K562 (cell line): Measurements from ENCODE around the gene VSIG10. TPM values are rescaled to one million over a fixed set of nuclear protein-coding genes. Genes with fewer than 3 reads are reported as not detected.

Source experiments
- ATAC-seq: fragments of 200-7000 bp; cut with Tn5 transposase; 3 replicates; pipeline ENCODE4 v1.9.1; 2020; ENCODE audit warnings: moderate library complexity
- BruUV-seq: library from RNA; stranded (reverse); fragments of 400-500 nt; replicated peaks from 2 replicates; lab custom pipeline; 2021; lab: Mats Ljungman, UMichigan
- CTCF ChIA-PET: fragments of 300-600 bp; formaldehyde crosslinking; extraction: SDS; loops from one replicate; lab custom pipeline; 2021; ENCODE audit warnings: low intra/inter-chr PET ratio; lab: Yijun Ruan, JAX
- POLR2A ChIA-PET: fragments of 300-600, 350-650 bp; sonication (Branson Sonifier 250); formaldehyde crosslinking; extraction: SDS; loops from one replicate; lab custom pipeline; 2021; ENCODE audit warnings: antibody characterized with exemption, inconsistent platforms; lab: Yijun Ruan, JAX
- DNase-seq, 4 experiments: peaks; one replicate each; pipeline versions ENCODE4 v3.0.0 to v3.0.0-alpha.2; 2011 to 2018; ENCODE audit warnings: low spot score in 3 of 4, mixed read lengths in 3 of 4; ENCODE audit errors: extremely low read depth in 1 of 4
- FAIRE-seq: peaks from 2 replicates; lab custom pipeline; 2011; peaks lifted over from hg19 to GRCh38; lab: Jason Lieb, UNC
- H2AFZ ChIP-seq: 2 replicates; pipeline ENCODE4 v1.6.0; 2011; ENCODE audit warnings: low read depth, low read length, control low read depth, inconsistent platforms
- H3K27ac ChIP-seq: fragments of 200-600 bp; 3 replicates; pipeline ENCODE4 v1.8.0; 2011; ENCODE audit warnings: low read depth, mild to moderate bottlenecking, control low read depth, inconsistent platforms, low read length, moderate library complexity, mixed read lengths; ENCODE audit errors: extremely low read depth
- H3K27me3 ChIP-seq, 2 experiments: fragments of 300-600 bp in 1 of 2; 2 replicates in 1 of 2; 3 replicates in 1 of 2; pipeline versions ENCODE4 v1.6.0 to v1.8.0; 2011; ENCODE audit warnings: inconsistent platforms in 2 of 2, low read length in 2 of 2, mild to moderate bottlenecking in 1 of 2, mixed read lengths in 1 of 2, moderate library complexity in 1 of 2; ENCODE audit not compliant: control insufficient read depth in 2 of 2, insufficient read depth in 2 of 2
- H3K36me3 ChIP-seq: fragments of 300-600 bp; 3 replicates; pipeline ENCODE4 v1.8.0; 2011; ENCODE audit warnings: mild to moderate bottlenecking, low read length, inconsistent platforms; ENCODE audit not compliant: control insufficient read depth, insufficient read depth
- H3K4me1 ChIP-seq, 2 experiments: fragments of 200-600 bp in 1 of 2; replicated peaks in 1 of 2; 2 replicates in 1 of 2; 3 replicates in 1 of 2; pipeline versions ENCODE4 v1.5.1 to v1.8.0; 2011; ENCODE audit warnings: inconsistent platforms in 2 of 2, low read length in 2 of 2, mild to moderate bottlenecking in 1 of 2, mixed read lengths in 1 of 2, moderate library complexity in 1 of 2; ENCODE audit not compliant: control insufficient read depth in 2 of 2, insufficient read depth in 2 of 2
- H3K4me2 ChIP-seq: 2 replicates; pipeline ENCODE4 v1.6.1; 2011; ENCODE audit warnings: low read length, control low read depth, inconsistent platforms, mixed read lengths; ENCODE audit not compliant: insufficient read depth
- H3K4me3 ChIP-seq: fragments of 200-600 bp; sonication (generic), shearing (Covaris generic); 2 replicates; pipeline ENCODE4 v1.5.1; 2016; ENCODE audit warnings: control low read depth, inconsistent platforms
- H3K79me2 ChIP-seq: fragments of 200-600 bp; 3 replicates; pipeline ENCODE4 v1.8.0; 2011; ENCODE audit warnings: low read length, inconsistent platforms; ENCODE audit not compliant: control insufficient read depth, insufficient read depth
- H3K9ac ChIP-seq, 2 experiments: 2 replicates each; pipeline versions ENCODE4 v1.6.0 to v1.6.1; 2011; ENCODE audit warnings: low read depth in 2 of 2, low read length in 2 of 2, control low read depth in 1 of 2, inconsistent platforms in 1 of 2, mild to moderate bottlenecking in 1 of 2, mixed read lengths in 1 of 2; ENCODE audit not compliant: insufficient read depth in 1 of 2
- H3K9me1 ChIP-seq: one replicate; pipeline ENCODE4 v1.6.0; 2011; ENCODE audit warnings: inconsistent platforms, mild to moderate bottlenecking, low read length, moderate library complexity; ENCODE audit not compliant: control insufficient read depth, insufficient read depth
- H3K9me3 ChIP-seq: replicated peaks from 2 replicates; pipeline ENCODE4 v1.5.1; 2011; ENCODE audit warnings: low read depth, low read length, inconsistent platforms; ENCODE audit not compliant: control insufficient read depth, insufficient read depth
- H4K20me1 ChIP-seq: replicated peaks from 2 replicates; pipeline ENCODE4 v1.6.1; 2011; ENCODE audit warnings: low read length, inconsistent platforms, mixed read lengths; ENCODE audit not compliant: control insufficient read depth, insufficient read depth
- CEBPG ChIP-seq, 3 experiments: fragments of 200-800 bp in 1 of 3; sonication (Bioruptor generic) in 1 of 3; sonication (generic) in 1 of 3; formaldehyde crosslinking in 1 of 3; IDR thresholded peaks in 2 of 3; conservative IDR thresholded peaks in 1 of 3; 2 replicates each; pipeline versions ENCODE4 v1.6.1 to v1.8.0; 2016 to 2022; ENCODE audit warnings: missing compliant biosample characterization in 2 of 3, missing genetic modification characterization in 2 of 3, mild to moderate bottlenecking in 1 of 3, missing genetic modification reagents in 1 of 3
- FOXJ3 ChIP-seq: sonication (generic); formaldehyde crosslinking; IDR thresholded peaks from 2 replicates; pipeline ENCODE4 v1.4.0; 2020; ENCODE audit warnings: mild to moderate bottlenecking, missing genetic modification reagents
- HDAC6 ChIP-seq: IDR thresholded peaks from 2 replicates; pipeline ENCODE4 v1.6.1; 2012; ENCODE audit warnings: low read depth, mild to moderate bottlenecking, control low read depth, inconsistent platforms, low read length, moderate library complexity
- MEIS2 ChIP-seq: fragments of 450-650 bp; IDR thresholded peaks from 2 replicates; pipeline ENCODE4 v1.6.1; 2014; ENCODE audit warnings: mild to moderate bottlenecking; ENCODE audit not compliant: partially characterized antibody
- STAT5B ChIP-seq: fragments of 250-450 bp; sonication (Bioruptor Pico); IDR thresholded peaks from 2 replicates; pipeline ENCODE4 v1.8.0; 2021; ENCODE audit warnings: mild to moderate bottlenecking, inconsistent platforms
- U2AF1 ChIP-seq: fragments of 200-400 bp; formaldehyde crosslinking; optimal IDR thresholded peaks from 2 replicates; pipeline ENCODE3; 2017; ENCODE audit warnings: mild to moderate bottlenecking, low read depth, low read length, moderate library complexity
- ZNF431 ChIP-seq: sonication (generic); formaldehyde crosslinking; IDR thresholded peaks from 2 replicates; pipeline ENCODE4 v1.8.0; 2022; ENCODE audit warnings: mild to moderate bottlenecking, missing genetic modification reagents
- ZNF444 ChIP-seq: fragments of 250-450 bp; sonication (Bioruptor Pico); IDR thresholded peaks from 2 replicates; pipeline ENCODE4 v1.4.0; 2020; ENCODE audit warnings: mild to moderate bottlenecking, moderate library complexity
- ZNF561 ChIP-seq: fragments of 450-650 bp; formaldehyde crosslinking; conservative IDR thresholded peaks from 2 replicates; pipeline ENCODE4 v1.4.0; 2020; ENCODE audit warnings: mild to moderate bottlenecking, moderate library complexity
- ZNF780A ChIP-seq: fragments of 250-450 bp; sonication (Bioruptor Pico); IDR thresholded peaks from 2 replicates; pipeline ENCODE4 v1.5.0; 2021; ENCODE audit warnings: mild to moderate bottlenecking
- WGBS: fragments of 100-300 bp; shearing (Covaris generic); methylation state at CpG from one replicate; pipeline ENCODE4 v1.1.6; 2016; ENCODE audit warnings: low coverage, mixed read lengths; ENCODE audit not compliant: insufficient coverage; ENCODE audit errors: missing lambda C conversion rate; 5-methylcytosine and 5-hydroxymethylcytosine counted together
- in situ Hi-C: fragments of 300-500 bp; cut with MboI; formaldehyde crosslinking; loops from 4 replicates; pipeline ENCODE4 v1.15.0; 2018; ENCODE audit warnings: inconsistent platforms, mixed read lengths
- intact Hi-C: fragments of 100-400 bp; cut with micrococcal nuclease; formaldehyde crosslinking; loops from 2 replicates; pipeline ENCODE4 v1.14.2; 2022
- polyA plus RNA-seq, 8 experiments: library from polyadenylated mRNA; depleted of rRNA in 4 of 8; stranded (reverse) in 5 of 8; unstranded in 3 of 8; fragments of >200 nt; fragmentation: Nextera tagmentation in 2 of 8; fragmentation: Illumina TruSeq in 1 of 8; extraction: Ambion mirVana in 2 of 8; extraction: Trizol in 1 of 8; gene quantifications; 2 replicates each; pipeline versions ENCODE4 v1.2.1 to v1.2.3, GENCODE V29; 2011 to 2014; ENCODE audit warnings: inconsistent platforms in 1 of 8, missing spikeins in 1 of 8
- total RNA-seq, 7 experiments: library from RNA; depleted of rRNA in 6 of 7; stranded (reverse); fragments of >200 nt in 6 of 7; fragmentation: Illumina TruSeq in 2 of 7; extraction: Trizol in 2 of 7; gene quantifications; 2 replicates each; pipeline versions ENCODE4 v1.2.1 to v1.2.3, GENCODE V29; 2011 to 2021; ENCODE audit warnings: low replicate concordance in 1 of 7
- TF ChIP-seq, protein P1 (sequence below): fragments of 450-650 bp; formaldehyde crosslinking; IDR thresholded peaks from 2 replicates; pipeline ENCODE4 v1.4.0; 2022; ENCODE audit warnings: mild to moderate bottlenecking, moderate library complexity
- TF ChIP-seq, protein P2 (sequence below), 2 experiments: fragments of 450-650 bp in 1 of 2; sonication (generic) in 1 of 2; formaldehyde crosslinking in 1 of 2; IDR thresholded peaks in 1 of 2; conservative IDR thresholded peaks in 1 of 2; 2 replicates each; pipeline versions ENCODE4 v1.6.1 to v1.8.1; 2016 to 2023; ENCODE audit warnings: mild to moderate bottlenecking in 2 of 2, moderate library complexity in 2 of 2, inconsistent platforms in 1 of 2, missing genetic modification reagents in 1 of 2
- TF ChIP-seq, protein P3 (sequence below), 2 experiments: fragments of 200-800 bp in 1 of 2; sonication (Bioruptor generic) in 1 of 2; sonication (generic) in 1 of 2; formaldehyde crosslinking in 1 of 2; IDR thresholded peaks in 1 of 2; conservative IDR thresholded peaks in 1 of 2; 2 replicates each; pipeline versions ENCODE4 v1.5.0 to v1.6.1; 2016 to 2020; ENCODE audit warnings: missing compliant biosample characterization in 1 of 2, missing genetic modification characterization in 1 of 2, missing genetic modification reagents in 1 of 2
- TF ChIP-seq, protein P4 (sequence below): fragments of 450-650 bp; IDR thresholded peaks from 2 replicates; pipeline ENCODE4 v1.6.1; 2016; ENCODE audit warnings: low read depth, mild to moderate bottlenecking, moderate library complexity
- TF ChIP-seq, protein P5 (sequence below): IDR thresholded peaks from 3 replicates; pipeline ENCODE4 v1.6.1; 2011; ENCODE audit warnings: borderline replicate concordance, mild to moderate bottlenecking; ENCODE audit not compliant: insufficient read length, insufficient read depth

Gene VSIG10
- total and polyA plus RNA-seq, 9 of the 15 experiments (the other 6 are each of a cell fraction or from before 2014, with no cell fraction given), result 4.1 to 8.8 (median 4.7) TPM

DNA sequence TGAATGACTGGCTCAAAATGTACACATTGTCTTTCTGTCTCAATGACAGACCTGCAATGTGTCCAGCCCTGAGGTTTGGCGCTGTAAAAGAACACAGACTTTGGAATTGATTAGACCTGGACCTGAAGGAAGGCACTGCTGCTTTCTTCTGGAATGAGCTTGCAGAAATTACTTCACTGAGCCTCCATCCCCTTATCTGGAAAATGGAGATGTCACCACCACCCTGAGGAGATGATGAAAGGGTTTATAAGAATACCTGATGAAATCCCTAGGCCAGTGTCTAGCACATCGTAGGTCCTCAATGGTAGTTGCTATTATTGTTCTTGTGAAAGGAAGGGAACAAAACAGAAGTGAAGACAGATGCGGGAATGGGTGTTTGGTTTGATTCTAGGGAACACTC lies 33.2 kb downstream of the VSIG10 start (continued):
- no peak for TF ChIP-seq HDAC6
- no peak for TF ChIP-seq STAT5B (CRISPR knock-in tag)
- no peak for TF ChIP-seq U2AF1
- TF ChIP-seq MEIS2, result peak; percentile 71
- TF ChIP-seq CEBPG (CRISPR knock-in tag; IDR thresholded peaks at IDR 0.05), result no peak
- peak; percentile 88 for TF ChIP-seq CEBPG (tag; conservative IDR thresholded peaks at IDR 0.05 in 1 of 2, IDR thresholded peaks at IDR 0.05 in 1 of 2)
- no peak for TF ChIP-seq ZNF780A (CRISPR knock-in tag)
- TF ChIP-seq ZNF444 (CRISPR knock-in tag), result no peak
- TF ChIP-seq, protein P1, sequence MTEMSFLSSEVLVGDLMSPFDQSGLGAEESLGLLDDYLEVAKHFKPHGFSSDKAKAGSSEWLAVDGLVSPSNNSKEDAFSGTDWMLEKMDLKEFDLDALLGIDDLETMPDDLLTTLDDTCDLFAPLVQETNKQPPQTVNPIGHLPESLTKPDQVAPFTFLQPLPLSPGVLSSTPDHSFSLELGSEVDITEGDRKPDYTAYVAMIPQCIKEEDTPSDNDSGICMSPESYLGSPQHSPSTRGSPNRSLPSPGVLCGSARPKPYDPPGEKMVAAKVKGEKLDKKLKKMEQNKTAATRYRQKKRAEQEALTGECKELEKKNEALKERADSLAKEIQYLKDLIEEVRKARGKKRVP (CRISPR knock-in tag), result 0 out of 2 replicates have a peak, but pooled peaks have one; percentile 41

DNA sequence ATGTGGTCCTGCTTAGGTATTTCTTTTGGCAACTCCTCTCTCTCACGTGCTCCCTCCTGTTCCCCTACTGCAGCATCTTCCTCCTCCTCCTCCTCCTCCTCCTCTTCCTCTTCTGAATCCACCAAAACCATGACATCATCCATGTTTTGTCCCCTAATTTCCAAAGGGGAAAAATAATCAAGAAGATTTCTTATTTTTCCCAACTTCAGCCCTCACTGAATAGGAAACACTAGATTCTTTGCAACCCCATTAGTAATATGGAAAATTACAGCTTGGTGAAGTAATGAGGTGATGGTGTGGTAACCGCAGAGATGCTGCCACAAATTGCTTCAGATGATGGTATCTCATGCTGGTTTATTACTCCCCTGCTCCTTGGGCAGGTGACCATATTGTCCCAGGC lies 35.4 kb downstream of the VSIG10 start:
- ATAC-seq (no peak), FAIRE-seq (no peak), DNase-seq (no peak)
- 0% methylated on average over 2 of the region's 2 CpGs for WGBS
- no peaks in the 10 kb centered on the region for H3K79me2 ChIP-seq
- ChIA-PET CTCF (no interaction called here), POLR2A (interaction anchor here (3.0 kb wide), 1 partner anchor 11 kb away, joined by 14 read pairs; no protein-coding TSS in a partner anchor)
- BruUV-seq, result no TSS peak
- H2AFZ ChIP-seq, result no peak overlapping the region
- no peak overlapping the region for H3K27ac ChIP-seq
- no peaks in the 10 kb centered on the region; the same call in 1 of the 2 replicates for H4K20me1 ChIP-seq
- intact Hi-C loops, result no loop called here
- no peaks in the 10 kb centered on the region for H3K36me3 ChIP-seq
- peaks cover 0 to 20% of the 10 kb centered on the region in 2 experiments; a peak in 4 of 5 replicates for H3K4me1 ChIP-seq
- in situ Hi-C loops, result no loop called here
- no peak overlapping the region for H3K9ac ChIP-seq
- H3K9me1 ChIP-seq, result no peaks in the 10 kb centered on the region
- H3K4me2 ChIP-seq, result no peak overlapping the region
- H3K27me3 ChIP-seq, result peaks cover 6 to 27% of the 10 kb centered on the region in 2 experiments
- no peaks in the 10 kb centered on the region for H3K9me3 ChIP-seq
- no peak overlapping the region for H3K4me3 ChIP-seq
- TF ChIP-seq, protein P2, sequence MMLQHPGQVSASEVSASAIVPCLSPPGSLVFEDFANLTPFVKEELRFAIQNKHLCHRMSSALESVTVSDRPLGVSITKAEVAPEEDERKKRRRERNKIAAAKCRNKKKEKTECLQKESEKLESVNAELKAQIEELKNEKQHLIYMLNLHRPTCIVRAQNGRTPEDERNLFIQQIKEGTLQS (IDR thresholded peaks at IDR 0.05), result peak; percentile 29
- TF ChIP-seq, protein P2 (CRISPR knock-in tag; conservative IDR thresholded peaks at IDR 0.05), result no peak
- no peak for TF ChIP-seq ZNF431 (CRISPR knock-in tag)
- TF ChIP-seq, protein P3, sequence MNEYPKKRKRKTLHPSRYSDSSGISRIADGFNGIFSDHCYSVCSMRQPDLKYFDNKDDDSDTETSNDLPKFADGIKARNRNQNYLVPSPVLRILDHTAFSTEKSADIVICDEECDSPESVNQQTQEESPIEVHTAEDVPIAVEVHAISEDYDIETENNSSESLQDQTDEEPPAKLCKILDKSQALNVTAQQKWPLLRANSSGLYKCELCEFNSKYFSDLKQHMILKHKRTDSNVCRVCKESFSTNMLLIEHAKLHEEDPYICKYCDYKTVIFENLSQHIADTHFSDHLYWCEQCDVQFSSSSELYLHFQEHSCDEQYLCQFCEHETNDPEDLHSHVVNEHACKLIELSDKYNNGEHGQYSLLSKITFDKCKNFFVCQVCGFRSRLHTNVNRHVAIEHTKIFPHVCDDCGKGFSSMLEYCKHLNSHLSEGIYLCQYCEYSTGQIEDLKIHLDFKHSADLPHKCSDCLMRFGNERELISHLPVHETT (CRISPR knock-in tag; conservative IDR thresholded peaks at IDR 0.05 in 1 of 2, IDR thresholded peaks at IDR 0.05 in 1 of 2), result no peak
- no peak for TF ChIP-seq FOXJ3
- TF ChIP-seq, protein P4, sequence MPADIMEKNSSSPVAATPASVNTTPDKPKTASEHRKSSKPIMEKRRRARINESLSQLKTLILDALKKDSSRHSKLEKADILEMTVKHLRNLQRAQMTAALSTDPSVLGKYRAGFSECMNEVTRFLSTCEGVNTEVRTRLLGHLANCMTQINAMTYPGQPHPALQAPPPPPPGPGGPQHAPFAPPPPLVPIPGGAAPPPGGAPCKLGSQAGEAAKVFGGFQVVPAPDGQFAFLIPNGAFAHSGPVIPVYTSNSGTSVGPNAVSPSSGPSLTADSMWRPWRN, result peak; percentile 39; the same call in 1 of the 2 replicates
- TF ChIP-seq ZNF561, result no peak
- TF ChIP-seq, protein P5, sequence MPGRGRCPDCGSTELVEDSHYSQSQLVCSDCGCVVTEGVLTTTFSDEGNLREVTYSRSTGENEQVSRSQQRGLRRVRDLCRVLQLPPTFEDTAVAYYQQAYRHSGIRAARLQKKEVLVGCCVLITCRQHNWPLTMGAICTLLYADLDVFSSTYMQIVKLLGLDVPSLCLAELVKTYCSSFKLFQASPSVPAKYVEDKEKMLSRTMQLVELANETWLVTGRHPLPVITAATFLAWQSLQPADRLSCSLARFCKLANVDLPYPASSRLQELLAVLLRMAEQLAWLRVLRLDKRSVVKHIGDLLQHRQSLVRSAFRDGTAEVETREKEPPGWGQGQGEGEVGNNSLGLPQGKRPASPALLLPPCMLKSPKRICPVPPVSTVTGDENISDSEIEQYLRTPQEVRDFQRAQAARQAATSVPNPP, result no peak
